ENCODE data around the gene CFL1. TPM values are rescaled to one million over a fixed set of nuclear protein-coding genes. Genes with fewer than 3 reads are reported as not detected.
A peak's percentile ranks its signal among the peaks of the same experiment; 100 is the strongest.

The CFL1 gene
- polyA plus RNA-seq, 10 donors: 475 to 750 (median 627) TPM

- DNase-seq: no peak
Measured at GRCh38 chr11:65861165-65861505, 3.2 kb upstream of the CFL1 start.

GRCh38 chr11:65860278-65861164 lies 2.5 kb upstream of the CFL1 start, which contains the start of gene MUS81:
TSS of gene MUS81 (plus strand) at chr11:65860433. CDS start at chr11:65860754, 321 bp downstream.
- DNase-seq: peak; percentile 95 to 99 (median 98)

GRCh38 chr11:65859812-65860277 lies 1.9 kb upstream of the CFL1 start:
- no peak for DNase-seq

- DNase-seq: peak; percentile 96 to 99 (median 99)
Measured at GRCh38 chr11:65859095-65859811, 1.3 kb upstream of the CFL1 start.

- no peak for DNase-seq
Measured at GRCh38 chr11:65858681-65859087, 704 bp upstream of the CFL1 start.

- peak in 1 of 3 donors; percentile 56 for DNase-seq
Measured at GRCh38 chr11:65857500-65857852, 504 bp downstream of the CFL1 start.

- peak in 2 of 3 donors; percentile 84 to 95 for DNase-seq
Measured at GRCh38 chr11:65856689-65857499, 1.1 kb downstream of the CFL1 start.

- DNase-seq: no peak
Measured at GRCh38 chr11:65855927-65856363, 2.0 kb downstream of the CFL1 start.

- peak in 1 of 3 donors; percentile 2 for DNase-seq
Measured at GRCh38 chr11:65854852-65855837, 2.8 kb downstream of the CFL1 start.

GRCh38 chr11:65854161-65854592 lies 3.8 kb downstream of the CFL1 start:
- no peak for DNase-seq

- no peak for DNase-seq
Measured at GRCh38 chr11:65853246-65853979, 4.6 kb downstream of the CFL1 start.

GRCh38 chr11:65852508-65853245 lies 5.3 kb downstream of the CFL1 start:
- DNase-seq: peak in 1 of 3 donors; percentile 3

- peak in 1 of 3 donors; percentile 4 for DNase-seq
Measured at GRCh38 chr11:65851811-65852507, 6.0 kb downstream of the CFL1 start.

GRCh38 chr11:65851083-65851579 lies 6.8 kb downstream of the CFL1 start:
- DNase-seq: peak in 1 of 3 donors; percentile 14

- peak in 1 of 3 donors; percentile 8 for DNase-seq
Measured at GRCh38 chr11:65850217-65851082, 7.5 kb downstream of the CFL1 start.

- DNase-seq: peak in 1 of 3 donors; percentile 5
Measured at GRCh38 chr11:65849771-65850216, 8.2 kb downstream of the CFL1 start.

- DNase-seq: no peak
Measured at GRCh38 chr11:65849366-65849765, 8.6 kb downstream of the CFL1 start.
